WTC11 (cell line): ENCODE measurements around the gene AGBL4. TPM values are rescaled to one million over a fixed set of nuclear protein-coding genes. Genes with fewer than 3 reads are reported as not detected.
A peak's percentile ranks its signal among the peaks of the same experiment; 100 is the strongest.

Experiments
- ATAC-seq: fragments of 200-7000 bp; cut with Tn5 transposase; 2 replicates; pipeline ENCODE4 v1.10.0; 2021; ENCODE audit warnings: mild to moderate bottlenecking, moderate library complexity
- CTCF ChIA-PET: fragments of 300-600 bp; sonication (Branson Sonifier 250); formaldehyde crosslinking; loops from one replicate; lab custom pipeline; 2021; ENCODE audit warnings: antibody characterized with exemption; lab: Charles Lee
- POLR2A ChIA-PET: fragments of 350-600 bp; sonication (Branson Sonifier 250); formaldehyde crosslinking; loops from one replicate; lab custom pipeline; 2021; ENCODE audit warnings: antibody characterized with exemption; lab: Charles Lee
- DNase-seq: peaks from one replicate; pipeline ENCODE4 v3.0.0; 2021; ENCODE audit warnings: low spot score
- H3K27ac Mint-ChIP-seq: 2 replicates; pipeline ENCODE4 v1.8.0; 2021; ENCODE audit warnings: mixed read lengths
- H3K27me3 Mint-ChIP-seq: 2 replicates; pipeline ENCODE4 v1.8.0; 2021; ENCODE audit warnings: low read depth, mild to moderate bottlenecking, moderate library complexity, mixed read lengths
- H3K36me3 Mint-ChIP-seq: 2 replicates; pipeline ENCODE4 v1.8.0; 2021; ENCODE audit warnings: mixed read lengths
- H3K4me1 Mint-ChIP-seq: 2 replicates; pipeline ENCODE4 v1.8.0; 2022; ENCODE audit warnings: mixed read lengths
- H3K4me3 Mint-ChIP-seq: 2 replicates; pipeline ENCODE4 v1.8.0; 2021; ENCODE audit warnings: mild to moderate bottlenecking, moderate library complexity, mixed read lengths
- H3K9me3 Mint-ChIP-seq: 2 replicates; pipeline ENCODE4 v1.8.0; 2021; ENCODE audit warnings: mixed read lengths
- FOXK1 ChIP-seq: sonication (generic); formaldehyde crosslinking; IDR thresholded peaks from 2 replicates; pipeline ENCODE4 v1.8.0; 2022; ENCODE audit warnings: mild to moderate bottlenecking, moderate library complexity, missing genetic modification reagents
- GRHL2 ChIP-seq: fragments of 250-450 bp; sonication (Bioruptor Pico); IDR thresholded peaks from 2 replicates; pipeline ENCODE4 v1.8.0; 2022; ENCODE audit warnings: mild to moderate bottlenecking, moderate library complexity; ENCODE audit not compliant: insufficient replicate concordance, severe bottlenecking
- GTF2I ChIP-seq: fragments of 250-450 bp; sonication (Bioruptor Pico); conservative IDR thresholded peaks from 2 replicates; pipeline ENCODE4 v1.4.0; 2021; ENCODE audit warnings: mild to moderate bottlenecking
- JUN ChIP-seq: sonication (generic); formaldehyde crosslinking; IDR thresholded peaks from 2 replicates; pipeline ENCODE4 v1.8.0; 2023; ENCODE audit warnings: mild to moderate bottlenecking, missing genetic modification reagents
- NR2C2 ChIP-seq: sonication (generic); formaldehyde crosslinking; IDR thresholded peaks from 2 replicates; pipeline ENCODE4 v1.8.0; 2022; ENCODE audit warnings: mild to moderate bottlenecking, missing genetic modification reagents
- OVOL2 ChIP-seq: fragments of 250-450 bp; sonication (Bioruptor Pico); IDR thresholded peaks from 2 replicates; pipeline ENCODE4 v1.9.0; 2021; ENCODE audit warnings: mild to moderate bottlenecking, borderline replicate concordance
- RORB ChIP-seq: fragments of 250-450 bp; sonication (Bioruptor Pico); IDR thresholded peaks from 2 replicates; pipeline ENCODE4 v1.9.0; 2021; ENCODE audit warnings: mild to moderate bottlenecking
- SOX15 ChIP-seq: fragments of 250-450 bp; sonication (Bioruptor Pico); IDR thresholded peaks from 2 replicates; pipeline ENCODE4 v1.9.0; 2021; ENCODE audit warnings: mild to moderate bottlenecking
- STAT6 ChIP-seq: sonication (generic); formaldehyde crosslinking; conservative IDR thresholded peaks from 2 replicates; pipeline ENCODE4 v1.8.1; 2023; ENCODE audit warnings: mild to moderate bottlenecking, low read depth, missing genetic modification reagents, moderate library complexity
- ZNF232 ChIP-seq: sonication (generic); formaldehyde crosslinking; IDR thresholded peaks from 2 replicates; pipeline ENCODE4 v1.8.0; 2022; ENCODE audit warnings: mild to moderate bottlenecking, missing genetic modification reagents
- ZNF317 ChIP-seq: sonication (generic); formaldehyde crosslinking; IDR thresholded peaks from 2 replicates; pipeline ENCODE4 v1.8.1; 2023; ENCODE audit warnings: low read depth, mild to moderate bottlenecking, moderate library complexity, missing genetic modification reagents, borderline replicate concordance
- ZNF416 ChIP-seq: fragments of 250-450 bp; sonication (Bioruptor Pico); IDR thresholded peaks from 2 replicates; pipeline ENCODE4 v1.9.0; 2021; ENCODE audit warnings: mild to moderate bottlenecking, inconsistent platforms
- ZSCAN18 ChIP-seq: fragments of 250-450 bp; sonication (Bioruptor Pico); IDR thresholded peaks from 2 replicates; pipeline ENCODE4 v2.1.2; 2022; ENCODE audit warnings: mild to moderate bottlenecking, moderate library complexity
- total RNA-seq: library from RNA; stranded (reverse); gene quantifications from 3 replicates; pipeline ENCODE4 v1.2.3, GENCODE V29; 2021
- TF ChIP-seq, protein P1 (sequence below): sonication (generic); formaldehyde crosslinking; IDR thresholded peaks from 2 replicates; pipeline ENCODE4 v1.8.1; 2022; ENCODE audit warnings: missing genetic modification reagents, borderline replicate concordance
- TF ChIP-seq, protein P2 (sequence below): sonication (generic); formaldehyde crosslinking; IDR thresholded peaks from 2 replicates; pipeline ENCODE4 v1.8.1; 2023; ENCODE audit warnings: mild to moderate bottlenecking, missing genetic modification reagents
- TF ChIP-seq, protein P3 (sequence below): sonication (generic); formaldehyde crosslinking; IDR thresholded peaks from 2 replicates; pipeline ENCODE4 v1.8.0; 2022; ENCODE audit warnings: mild to moderate bottlenecking, missing genetic modification reagents
- TF ChIP-seq, protein P4 (sequence below): sonication (generic); formaldehyde crosslinking; IDR thresholded peaks from 2 replicates; pipeline ENCODE4 v1.8.1; 2023; ENCODE audit warnings: mild to moderate bottlenecking, moderate library complexity, missing genetic modification reagents

The AGBL4 gene
- total RNA-seq, 1 experiment from 2014 or later, result 0.87 TPM

DNA sequence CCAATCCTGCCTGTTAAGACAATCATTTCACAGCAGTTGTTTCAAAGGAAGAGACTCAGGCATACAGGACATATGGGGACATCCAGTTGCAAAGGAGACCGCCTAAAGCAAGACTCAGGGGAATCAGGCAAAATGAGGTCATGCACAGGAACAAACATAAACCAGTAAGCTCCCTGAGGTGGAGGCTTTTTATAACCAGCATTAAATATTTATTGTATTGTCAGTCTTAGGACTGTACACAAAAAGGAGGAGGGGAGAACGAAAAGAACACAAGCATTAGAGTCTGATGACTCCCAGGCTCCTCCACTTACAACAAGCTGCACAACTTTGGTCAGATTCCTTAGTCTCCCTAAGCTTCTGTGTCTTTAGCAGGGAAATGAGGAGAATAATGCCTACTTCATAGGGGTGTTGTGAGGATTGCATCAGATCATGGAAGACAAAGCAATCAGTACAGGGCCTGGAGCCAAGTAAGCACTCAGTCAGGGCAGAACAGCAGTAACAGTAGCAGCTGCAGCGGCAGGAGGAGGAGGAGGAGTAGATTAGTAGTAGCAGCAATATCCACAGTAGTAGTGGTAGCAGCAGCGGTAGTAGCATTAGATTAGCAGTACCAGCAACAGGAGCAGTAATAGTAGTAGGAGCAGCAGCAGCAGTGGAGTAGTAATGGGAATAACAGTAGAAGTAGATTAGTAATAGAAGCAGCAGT, 1497.6 kb downstream of the AGBL4 start:
- POLR2A ChIA-PET, result no interaction called here
- H3K9me3 Mint-ChIP-seq, result no peaks in the 10 kb centered on the region
- no peak overlapping the region for H3K27ac Mint-ChIP-seq
- peaks cover 25% of the 10 kb centered on the region for H3K4me1 Mint-ChIP-seq
- H3K27me3 Mint-ChIP-seq, result no peaks in the 10 kb centered on the region
- H3K36me3 Mint-ChIP-seq, result no peaks in the 10 kb centered on the region
- CTCF ChIA-PET, result interaction anchor here (0.9 to 3.4 kb wide), 3 partner anchors 28 to 416 kb away, joined by 3 to 26 read pairs (median 3); no protein-coding TSS in a partner anchor
- H3K4me3 Mint-ChIP-seq, result no peak overlapping the region
- TF ChIP-seq JUN (CRISPR knock-in tag) (no peak), ZSCAN18 (CRISPR knock-in tag) (peak; percentile 38; the same call in 1 of the 2 replicates)
- TF ChIP-seq, protein P1, sequence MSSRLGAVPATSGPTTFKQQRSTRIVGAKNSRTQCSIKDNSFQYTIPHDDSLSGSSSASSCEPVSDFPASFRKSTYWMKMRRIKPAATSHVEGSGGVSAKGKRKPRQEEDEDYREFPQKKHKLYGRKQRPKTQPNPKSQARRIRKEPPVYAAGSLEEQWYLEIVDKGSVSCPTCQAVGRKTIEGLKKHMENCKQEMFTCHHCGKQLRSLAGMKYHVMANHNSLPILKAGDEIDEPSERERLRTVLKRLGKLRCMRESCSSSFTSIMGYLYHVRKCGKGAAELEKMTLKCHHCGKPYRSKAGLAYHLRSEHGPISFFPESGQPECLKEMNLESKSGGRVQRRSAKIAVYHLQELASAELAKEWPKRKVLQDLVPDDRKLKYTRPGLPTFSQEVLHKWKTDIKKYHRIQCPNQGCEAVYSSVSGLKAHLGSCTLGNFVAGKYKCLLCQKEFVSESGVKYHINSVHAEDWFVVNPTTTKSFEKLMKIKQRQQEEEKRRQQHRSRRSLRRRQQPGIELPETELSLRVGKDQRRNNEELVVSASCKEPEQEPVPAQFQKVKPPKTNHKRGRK (CRISPR knock-in tag), result no peak
- DNase-seq, result no peak
- peak; percentile 10; the same call in 1 of the 2 replicates for ATAC-seq

GRCh38 chr1:48524892-48525467, 1498.8 kb downstream of the AGBL4 start:
- TF ChIP-seq, protein P2, sequence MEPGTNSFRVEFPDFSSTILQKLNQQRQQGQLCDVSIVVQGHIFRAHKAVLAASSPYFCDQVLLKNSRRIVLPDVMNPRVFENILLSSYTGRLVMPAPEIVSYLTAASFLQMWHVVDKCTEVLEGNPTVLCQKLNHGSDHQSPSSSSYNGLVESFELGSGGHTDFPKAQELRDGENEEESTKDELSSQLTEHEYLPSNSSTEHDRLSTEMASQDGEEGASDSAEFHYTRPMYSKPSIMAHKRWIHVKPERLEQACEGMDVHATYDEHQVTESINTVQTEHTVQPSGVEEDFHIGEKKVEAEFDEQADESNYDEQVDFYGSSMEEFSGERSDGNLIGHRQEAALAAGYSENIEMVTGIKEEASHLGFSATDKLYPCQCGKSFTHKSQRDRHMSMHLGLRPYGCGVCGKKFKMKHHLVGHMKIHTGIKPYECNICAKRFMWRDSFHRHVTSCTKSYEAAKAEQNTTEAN (CRISPR knock-in tag), result no peak
- TF ChIP-seq ZNF317 (CRISPR knock-in tag) (no peak), GRHL2 (no peak), FOXK1 (CRISPR knock-in tag) (no peak), RORB (CRISPR knock-in tag) (no peak), SOX15 (CRISPR knock-in tag) (no peak), NR2C2 (CRISPR knock-in tag) (no peak), ZNF416 (CRISPR knock-in tag) (no peak), OVOL2 (CRISPR knock-in tag) (no peak), GTF2I (CRISPR knock-in tag) (no peak)
- TF ChIP-seq, protein P3, sequence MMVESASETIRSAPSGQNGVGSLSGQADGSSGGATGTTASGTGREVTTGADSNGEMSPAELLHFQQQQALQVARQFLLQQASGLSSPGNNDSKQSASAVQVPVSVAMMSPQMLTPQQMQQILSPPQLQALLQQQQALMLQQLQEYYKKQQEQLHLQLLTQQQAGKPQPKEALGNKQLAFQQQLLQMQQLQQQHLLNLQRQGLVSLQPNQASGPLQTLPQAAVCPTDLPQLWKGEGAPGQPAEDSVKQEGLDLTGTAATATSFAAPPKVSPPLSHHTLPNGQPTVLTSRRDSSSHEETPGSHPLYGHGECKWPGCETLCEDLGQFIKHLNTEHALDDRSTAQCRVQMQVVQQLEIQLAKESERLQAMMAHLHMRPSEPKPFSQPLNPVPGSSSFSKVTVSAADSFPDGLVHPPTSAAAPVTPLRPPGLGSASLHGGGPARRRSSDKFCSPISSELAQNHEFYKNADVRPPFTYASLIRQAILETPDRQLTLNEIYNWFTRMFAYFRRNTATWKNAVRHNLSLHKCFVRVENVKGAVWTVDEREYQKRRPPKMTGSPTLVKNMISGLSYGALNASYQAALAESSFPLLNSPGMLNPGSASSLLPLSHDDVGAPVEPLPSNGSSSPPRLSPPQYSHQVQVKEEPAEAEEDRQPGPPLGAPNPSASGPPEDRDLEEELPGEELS (CRISPR knock-in tag), result no peak
- Mint-ChIP-seq H3K27ac (no peak overlapping the region), H3K4me3 (no peak overlapping the region), H3K36me3 (peaks cover under 1% of the 10 kb centered on the region; the same call in 1 of the 2 replicates), H3K9me3 (peaks cover under 1% of the 10 kb centered on the region), H3K27me3 (no peaks in the 10 kb centered on the region), H3K4me1 (peaks cover 17% of the 10 kb centered on the region)
- ATAC-seq (no peak), DNase-seq (no peak)
- ChIA-PET CTCF (no interaction called here), POLR2A (no interaction called here)

- no peak for ATAC-seq
- no peak for DNase-seq
- no peak overlapping the region for H3K27ac Mint-ChIP-seq
- H3K9me3 Mint-ChIP-seq, result peaks cover 11% of the 10 kb centered on the region
- CTCF ChIA-PET, result interaction anchor here (1.9 kb wide), 1 partner anchor 26 kb away, joined by 5 read pairs; no protein-coding TSS in a partner anchor
- no peak overlapping the region for H3K4me3 Mint-ChIP-seq
- no peaks in the 10 kb centered on the region for H3K27me3 Mint-ChIP-seq
- peaks cover 7% of the 10 kb centered on the region for H3K36me3 Mint-ChIP-seq
- POLR2A ChIA-PET, result no interaction called here
- peaks cover 14% of the 10 kb centered on the region for H3K4me1 Mint-ChIP-seq
- TF ChIP-seq STAT6, result no peak
- TF ChIP-seq ZNF232 (CRISPR knock-in tag), result no peak
- TF ChIP-seq JUN (CRISPR knock-in tag), result no peak
- TF ChIP-seq, protein P4, sequence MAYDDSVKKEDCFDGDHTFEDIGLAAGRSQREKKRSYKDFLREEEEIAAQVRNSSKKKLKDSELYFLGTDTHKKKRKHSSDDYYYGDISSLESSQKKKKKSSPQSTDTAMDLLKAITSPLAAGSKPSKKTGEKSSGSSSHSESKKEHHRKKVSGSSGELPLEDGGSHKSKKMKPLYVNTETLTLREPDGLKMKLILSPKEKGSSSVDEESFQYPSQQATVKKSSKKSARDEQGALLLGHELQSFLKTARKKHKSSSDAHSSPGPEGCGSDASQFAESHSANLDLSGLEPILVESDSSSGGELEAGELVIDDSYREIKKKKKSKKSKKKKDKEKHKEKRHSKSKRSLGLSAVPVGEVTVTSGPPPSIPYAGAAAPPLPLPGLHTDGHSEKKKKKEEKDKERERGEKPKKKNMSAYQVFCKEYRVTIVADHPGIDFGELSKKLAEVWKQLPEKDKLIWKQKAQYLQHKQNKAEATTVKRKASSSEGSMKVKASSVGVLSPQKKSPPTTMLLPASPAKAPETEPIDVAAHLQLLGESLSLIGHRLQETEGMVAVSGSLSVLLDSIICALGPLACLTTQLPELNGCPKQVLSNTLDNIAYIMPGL (CRISPR knock-in tag), result no peak
Observed at GRCh38 chr1:48523558-48523957, 1500.2 kb downstream of the AGBL4 start.
